ENCODE results near the gene GSTO2.

Gene GSTO2

DNA sequence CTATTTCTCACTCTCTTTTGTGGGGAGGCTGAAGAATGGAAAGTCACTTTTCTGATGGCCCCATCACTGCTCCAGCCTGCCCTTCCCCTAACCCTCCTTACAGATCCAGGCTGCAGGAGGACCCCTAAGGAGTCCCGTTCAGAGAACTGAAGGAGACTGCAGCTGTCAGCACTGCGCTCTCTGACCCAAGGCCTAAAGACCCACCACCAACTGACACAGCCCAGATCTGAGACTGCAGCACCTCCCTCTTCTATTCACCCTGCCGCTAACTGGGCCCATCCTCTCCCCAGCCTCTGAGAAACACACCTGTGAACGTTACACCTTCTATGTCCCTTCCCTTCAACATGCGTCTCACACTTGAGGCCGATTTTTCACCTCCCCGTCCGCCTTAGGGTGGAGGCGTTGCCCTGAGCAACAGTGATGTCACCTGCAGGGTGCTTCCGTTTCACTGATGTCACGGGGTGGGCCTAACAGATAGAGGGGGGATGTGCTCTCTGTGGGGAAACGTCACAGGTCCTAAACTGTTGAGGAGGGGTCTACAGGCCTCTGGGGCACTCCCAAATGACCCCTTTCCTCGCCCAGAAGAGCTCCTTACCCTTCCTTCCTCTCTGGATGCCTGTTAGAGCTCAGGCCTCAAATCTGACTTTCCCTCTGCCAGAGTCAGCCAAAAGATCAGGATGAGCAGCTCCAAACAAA, 64.2 kb downstream of the GSTO2 start:
- H3K4me3 ChIP-seq (ENCODE audit: control insufficient read depth, low read depth, low read length): no peak overlapping the region
- TF ChIP-seq, protein P1, sequence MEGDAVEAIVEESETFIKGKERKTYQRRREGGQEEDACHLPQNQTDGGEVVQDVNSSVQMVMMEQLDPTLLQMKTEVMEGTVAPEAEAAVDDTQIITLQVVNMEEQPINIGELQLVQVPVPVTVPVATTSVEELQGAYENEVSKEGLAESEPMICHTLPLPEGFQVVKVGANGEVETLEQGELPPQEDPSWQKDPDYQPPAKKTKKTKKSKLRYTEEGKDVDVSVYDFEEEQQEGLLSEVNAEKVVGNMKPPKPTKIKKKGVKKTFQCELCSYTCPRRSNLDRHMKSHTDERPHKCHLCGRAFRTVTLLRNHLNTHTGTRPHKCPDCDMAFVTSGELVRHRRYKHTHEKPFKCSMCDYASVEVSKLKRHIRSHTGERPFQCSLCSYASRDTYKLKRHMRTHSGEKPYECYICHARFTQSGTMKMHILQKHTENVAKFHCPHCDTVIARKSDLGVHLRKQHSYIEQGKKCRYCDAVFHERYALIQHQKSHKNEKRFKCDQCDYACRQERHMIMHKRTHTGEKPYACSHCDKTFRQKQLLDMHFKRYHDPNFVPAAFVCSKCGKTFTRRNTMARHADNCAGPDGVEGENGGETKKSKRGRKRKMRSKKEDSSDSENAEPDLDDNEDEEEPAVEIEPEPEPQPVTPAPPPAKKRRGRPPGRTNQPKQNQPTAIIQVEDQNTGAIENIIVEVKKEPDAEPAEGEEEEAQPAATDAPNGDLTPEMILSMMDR (conservative IDR thresholded peaks at IDR 0.05; ENCODE audit: control insufficient read depth, insufficient read depth, low read depth, low read length): no peak
- peak; percentile 25 for DNase-seq (ENCODE audit: low read depth)

DNA sequence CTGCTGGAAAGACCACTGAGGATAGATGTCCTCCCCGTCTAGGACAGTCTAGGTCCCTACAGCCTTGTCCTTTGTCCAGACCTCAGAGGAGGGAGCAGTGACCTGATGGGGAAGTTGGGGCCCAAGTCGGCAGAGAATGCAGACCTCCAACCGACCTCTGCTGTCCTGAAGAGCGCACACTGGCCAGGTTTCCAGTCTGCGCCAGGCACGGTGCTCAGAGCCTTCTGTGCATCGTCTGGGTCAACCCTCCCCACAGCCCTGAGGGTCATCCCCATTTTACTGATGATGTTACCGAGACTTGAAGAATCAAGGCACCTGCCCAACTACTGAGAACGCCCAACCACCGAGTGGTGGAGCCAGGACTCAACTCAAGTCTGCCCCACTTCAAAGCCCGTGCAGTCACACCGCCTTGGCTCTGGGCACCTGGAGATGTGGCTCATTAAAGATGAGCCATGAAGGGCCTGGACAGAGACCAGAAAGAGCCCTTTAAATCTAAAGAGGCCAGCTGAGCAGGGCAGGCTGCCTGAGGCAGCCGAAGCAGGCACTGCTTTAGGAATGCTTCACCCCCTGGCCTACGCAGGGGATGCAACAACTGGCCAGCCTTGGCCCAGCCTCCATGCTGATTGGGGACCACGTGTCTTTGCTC, 64.9 kb downstream of the GSTO2 start:
- DNase-seq (ENCODE audit: low read depth): peak; percentile 37
- no peak overlapping the region for H3K4me3 ChIP-seq (ENCODE audit: control insufficient read depth, low read depth, low read length)
- TF ChIP-seq, protein P1 (conservative IDR thresholded peaks at IDR 0.05; ENCODE audit: control insufficient read depth, insufficient read depth, low read depth, low read length): no peak

DNA sequence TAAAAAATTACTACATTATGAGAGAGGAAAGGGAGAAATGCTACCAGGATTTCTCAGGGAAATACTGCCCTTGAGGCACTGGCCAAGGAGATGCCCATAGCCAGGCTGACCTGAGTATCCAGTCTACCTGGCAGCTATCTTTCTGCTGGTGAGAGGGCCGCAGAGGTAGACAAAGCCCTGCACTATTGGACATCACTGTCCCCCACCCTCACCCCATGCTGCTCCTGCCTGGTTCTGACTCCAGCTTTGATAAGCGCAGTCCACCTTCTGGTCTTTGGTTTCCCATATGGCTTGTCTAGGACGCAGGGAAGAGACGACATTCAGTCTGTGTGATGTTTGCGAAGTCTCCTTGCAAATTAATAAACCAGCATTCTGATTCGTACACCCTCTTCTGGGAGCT, 65.6 kb downstream of the GSTO2 start:
- TF ChIP-seq, protein P1 (conservative IDR thresholded peaks at IDR 0.05; ENCODE audit: control insufficient read depth, insufficient read depth, low read depth, low read length): no peak
- no peak overlapping the region for H3K4me3 ChIP-seq (ENCODE audit: control insufficient read depth, low read depth, low read length)
- DNase-seq (ENCODE audit: low read depth): peak; percentile 15

DNA sequence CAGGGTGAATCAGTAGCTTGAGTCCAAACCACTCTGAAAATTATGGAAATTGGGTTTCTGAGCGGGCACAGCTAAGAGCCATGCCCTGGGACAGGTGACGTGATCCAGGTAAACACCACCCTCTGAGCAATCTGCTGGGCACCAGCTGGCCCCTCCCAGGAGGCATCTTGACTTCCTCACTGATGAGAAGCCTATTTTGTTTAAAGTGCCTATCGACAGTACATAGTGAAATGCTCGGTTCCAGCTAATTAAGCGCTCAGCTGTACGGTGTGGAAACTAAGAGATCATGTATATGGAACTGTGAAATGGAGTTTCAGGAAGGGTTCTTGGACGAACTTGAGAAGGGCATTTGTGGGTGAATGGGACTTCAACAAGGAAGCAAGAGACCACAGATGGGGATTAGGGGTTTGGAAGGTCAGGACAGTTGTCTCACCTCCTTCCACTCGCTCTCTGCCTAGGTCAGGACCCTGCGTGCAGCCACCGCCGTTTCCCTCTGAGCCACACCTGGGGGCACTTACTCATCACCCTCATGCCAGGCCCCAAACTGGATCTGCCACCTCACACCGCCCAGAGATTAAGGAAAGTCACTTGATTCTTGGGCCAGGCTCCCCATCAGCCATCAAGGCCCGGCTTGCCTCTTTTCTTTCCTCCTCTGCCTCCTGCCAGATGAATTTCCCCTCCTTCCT, 66.1 kb downstream of the GSTO2 start:
- TF ChIP-seq, protein P1 (conservative IDR thresholded peaks at IDR 0.05; ENCODE audit: control insufficient read depth, insufficient read depth, low read depth, low read length): no peak
- no peak overlapping the region for H3K4me3 ChIP-seq (ENCODE audit: control insufficient read depth, low read depth, low read length)
- DNase-seq (ENCODE audit: low read depth): peak; percentile 20

DNA sequence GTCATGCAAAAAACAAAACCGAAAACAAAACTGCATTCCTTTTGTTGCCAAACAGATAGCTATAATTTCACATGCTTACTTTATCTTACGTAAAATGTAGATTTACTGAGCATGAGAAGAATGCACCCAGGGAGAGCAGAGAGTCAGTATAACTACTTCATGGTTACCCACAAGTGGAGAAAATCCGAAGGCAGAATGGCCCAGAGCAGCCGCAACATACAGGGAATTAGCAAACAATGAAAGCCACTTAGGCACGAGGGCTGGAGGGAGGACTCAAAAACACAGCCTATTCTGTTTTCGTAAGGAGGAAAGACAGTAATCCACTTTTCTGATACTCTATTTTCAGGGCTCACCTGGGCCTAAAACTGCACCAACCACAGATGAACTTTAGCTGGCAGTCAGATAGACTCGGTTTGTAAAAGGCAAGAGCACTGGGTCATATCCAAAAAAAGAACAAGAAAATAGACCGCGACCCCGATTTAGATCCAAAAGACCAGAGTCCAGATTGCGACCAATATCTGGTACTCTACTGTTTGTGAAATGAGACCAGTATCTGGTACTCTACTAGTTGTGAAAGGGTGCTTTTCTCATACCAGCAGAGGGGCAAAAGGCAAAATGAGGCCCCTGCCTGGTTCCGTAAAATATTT, 68.0 kb downstream of the GSTO2 start:
- peak overlapping the region; percentile 73 for H3K4me3 ChIP-seq (ENCODE audit: control insufficient read depth, low read depth, low read length)
- TF ChIP-seq, protein P1 (conservative IDR thresholded peaks at IDR 0.05; ENCODE audit: control insufficient read depth, insufficient read depth, low read depth, low read length): no peak
- DNase-seq (ENCODE audit: low read depth): peak; percentile 51

DNA sequence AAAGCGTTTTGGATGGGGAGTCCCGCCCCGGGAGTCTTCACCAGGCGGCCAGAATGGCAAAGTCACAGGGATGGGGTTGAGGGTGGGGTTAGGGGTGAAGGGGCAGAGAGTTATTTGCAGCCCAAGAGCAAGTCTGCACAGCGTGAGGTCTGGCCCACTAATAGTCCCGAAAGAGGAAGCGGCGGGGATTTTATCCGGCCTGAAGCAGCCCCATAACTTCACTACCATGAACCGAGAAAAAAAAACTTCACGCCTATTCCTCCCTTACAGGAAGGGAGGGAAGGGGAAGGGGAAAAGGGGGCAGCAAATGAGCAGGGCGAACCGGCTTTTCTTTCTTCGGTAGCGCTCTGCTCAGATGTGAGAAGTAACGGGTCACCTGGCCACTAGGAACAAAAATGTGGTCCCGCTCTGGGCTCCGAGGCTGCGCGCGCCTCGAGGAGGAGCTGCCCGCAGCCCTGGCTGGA, 68.6 kb downstream of the GSTO2 start:
- TF ChIP-seq, protein P1 (conservative IDR thresholded peaks at IDR 0.05; ENCODE audit: control insufficient read depth, insufficient read depth, low read depth, low read length): no peak
- H3K4me3 ChIP-seq (ENCODE audit: control insufficient read depth, low read depth, low read length): peak overlapping the region; percentile 73
- DNase-seq (ENCODE audit: low read depth): peak; percentile 47
